CD14-positive monocyte (primary cell): ENCODE measurements around the gene RALBP1. TPM values are rescaled to one million over a fixed set of nuclear protein-coding genes. Genes with fewer than 3 reads are reported as not detected.
"Not testable (repeated sequence)": the region's sequence is repeated elsewhere in the genome, so short reads cannot be mapped to it uniquely, and the experiment has no call there.

ENCODE experiments used
- DNase-seq, 3 donors: peaks; one replicate each; pipeline ENCODE4 v3.0.0-alpha.2; 2011 to 2022
- H2AFZ ChIP-seq: 2 replicates; pipeline ENCODE4 v1.6.0; 2012; ENCODE audit warnings: mild to moderate bottlenecking, low read depth, low read length, inconsistent platforms; ENCODE audit not compliant: insufficient read depth, poor library complexity, severe bottlenecking
- H3K27ac ChIP-seq, 2 donors: 1 replicate in 1 of 2; 2 replicates in 1 of 2; pipeline ENCODE4 v1.5.1; 2012 to 2013; ENCODE audit warnings: low read length in 2 of 2, control low read depth in 1 of 2, inconsistent platforms in 1 of 2, low read depth in 1 of 2, mild to moderate bottlenecking in 1 of 2
- H3K27me3 ChIP-seq, 2 donors: one replicate each; pipeline versions ENCODE4 v1.6.0 to v1.6.1; 2011 to 2013; ENCODE audit warnings: low read length in 2 of 2; ENCODE audit not compliant: control insufficient read depth in 2 of 2, insufficient read depth in 2 of 2
- H3K36me3 ChIP-seq, 2 donors: replicated peaks in 1 of 2; 1 replicate in 1 of 2; 2 replicates in 1 of 2; pipeline versions ENCODE4 v1.5.1 to v1.6.1; 2012 to 2013; ENCODE audit warnings: low read length in 2 of 2, control low read depth in 1 of 2, inconsistent platforms in 1 of 2, mild to moderate bottlenecking in 1 of 2; ENCODE audit not compliant: insufficient read depth in 2 of 2, control insufficient read depth in 1 of 2
- H3K4me1 ChIP-seq, 2 donors: 1 replicate in 1 of 2; 2 replicates in 1 of 2; pipeline versions ENCODE4 v1.5.1 to v1.6.1; 2012 to 2013; ENCODE audit warnings: low read length in 2 of 2, control low read depth in 1 of 2, inconsistent platforms in 1 of 2, mild to moderate bottlenecking in 1 of 2, moderate library complexity in 1 of 2; ENCODE audit not compliant: insufficient read depth in 2 of 2, control insufficient read depth in 1 of 2
- H3K4me2 ChIP-seq: replicated peaks from 2 replicates; pipeline ENCODE3; 2012; ENCODE audit warnings: low read length, moderate library complexity, mild to moderate bottlenecking; ENCODE audit not compliant: poor library complexity, severe bottlenecking; ENCODE audit errors: extremely low read depth
- H3K4me3 ChIP-seq, 3 experiments: fragments of 200-600 bp in 1 of 3; sonication (generic) in 1 of 3; replicated peaks in 1 of 3; 1 replicate in 2 of 3; 2 replicates in 1 of 3; pipeline ENCODE4 v1.5.1; 2011 to 2013; ENCODE audit warnings: low read length in 3 of 3, mild to moderate bottlenecking in 3 of 3, control low read depth in 2 of 3, low read depth in 2 of 3, inconsistent platforms in 1 of 3, moderate library complexity in 1 of 3
- H3K79me2 ChIP-seq: 2 replicates; pipeline ENCODE4 v1.6.0; 2012; ENCODE audit warnings: mild to moderate bottlenecking, control low read depth, inconsistent platforms, low read length, moderate library complexity; ENCODE audit not compliant: insufficient read depth
- H3K9ac ChIP-seq: 2 replicates; pipeline ENCODE4 v1.6.0; 2017; ENCODE audit warnings: low read length, mild to moderate bottlenecking; ENCODE audit not compliant: insufficient read depth, poor library complexity, severe bottlenecking
- H3K9me3 ChIP-seq, 2 donors: replicated peaks in 1 of 2; 1 replicate in 1 of 2; 2 replicates in 1 of 2; pipeline versions ENCODE4 v1.5.1 to v1.6.1; 2012 to 2013; ENCODE audit warnings: low read length in 2 of 2, control low read depth in 1 of 2; ENCODE audit not compliant: control insufficient read depth in 1 of 2, insufficient read depth in 1 of 2
- H4K20me1 ChIP-seq: 2 replicates; pipeline ENCODE4 v1.6.0; 2012; ENCODE audit warnings: mild to moderate bottlenecking, low read length, control low read depth, moderate library complexity; ENCODE audit not compliant: insufficient read depth
- H3K27ac Mint-ChIP-seq, 7 donors: one replicate each; pipeline ENCODE4 v1.8.0; 2020; ENCODE audit warnings: mild to moderate bottlenecking in 7 of 7, mixed read lengths in 7 of 7, moderate library complexity in 6 of 7, inconsistent platforms in 2 of 7
- H3K27me3 Mint-ChIP-seq, 3 donors: one replicate each; pipeline ENCODE4 v1.8.0; 2021 to 2022; ENCODE audit warnings: low read depth in 3 of 3, mild to moderate bottlenecking in 3 of 3, mixed read lengths in 3 of 3, moderate library complexity in 3 of 3, inconsistent platforms in 1 of 3
- H3K36me3 Mint-ChIP-seq, 2 donors: one replicate each; pipeline ENCODE4 v1.8.0; 2020; ENCODE audit warnings: mixed read lengths in 2 of 2, inconsistent platforms in 1 of 2, mild to moderate bottlenecking in 1 of 2
- H3K4me1 Mint-ChIP-seq: one replicate; pipeline ENCODE4 v1.8.0; 2020; ENCODE audit warnings: mild to moderate bottlenecking, mixed read lengths
- H3K4me3 Mint-ChIP-seq, 2 donors: one replicate each; pipeline ENCODE4 v1.8.0; 2020; ENCODE audit warnings: mild to moderate bottlenecking in 2 of 2, mixed read lengths in 2 of 2, moderate library complexity in 1 of 2
- H3K9me3 Mint-ChIP-seq, 7 donors: one replicate each; pipeline ENCODE4 v1.8.0; 2020 to 2022; ENCODE audit warnings: mixed read lengths in 7 of 7, mild to moderate bottlenecking in 6 of 7, moderate library complexity in 6 of 7, inconsistent platforms in 2 of 7
- CTCF ChIP-seq: fragments of 200-600 bp; IDR thresholded peaks from one replicate; pipeline ENCODE4 v1.8.0; 2022; ENCODE audit warnings: antibody characterized with exemption, mild to moderate bottlenecking
- WGBS: methylation state at CpG from one replicate; pipeline ENCODE4 v1.1.5; 2013; ENCODE audit warnings: missing lambda C conversion rate; ENCODE audit not compliant: insufficient coverage; 5-methylcytosine and 5-hydroxymethylcytosine counted together
- intact Hi-C, 2 donors: fragments of 100-400 bp; cut with micrococcal nuclease; formaldehyde crosslinking; loops; one replicate each; pipeline versions ENCODE4 v1.15.0 to v1.15.1; 2023
- polyA plus RNA-seq, 3 donors: library from polyadenylated mRNA; depleted of rRNA in 1 of 3; unstranded in 2 of 3; stranded (reverse) in 1 of 3; fragments of 300-500 nt in 2 of 3; fragments of >200 nt in 1 of 3; fragmentation: Illumina TruSeq in 2 of 3; gene quantifications; 1 replicate in 2 of 3; 2 replicates in 1 of 3; pipeline ENCODE4 v1.2.3, GENCODE V29; 2012 to 2021

RALBP1 gene
- polyA plus RNA-seq, 3 donors: 21.5 to 36.0 (median 32.8) TPM

DNA sequence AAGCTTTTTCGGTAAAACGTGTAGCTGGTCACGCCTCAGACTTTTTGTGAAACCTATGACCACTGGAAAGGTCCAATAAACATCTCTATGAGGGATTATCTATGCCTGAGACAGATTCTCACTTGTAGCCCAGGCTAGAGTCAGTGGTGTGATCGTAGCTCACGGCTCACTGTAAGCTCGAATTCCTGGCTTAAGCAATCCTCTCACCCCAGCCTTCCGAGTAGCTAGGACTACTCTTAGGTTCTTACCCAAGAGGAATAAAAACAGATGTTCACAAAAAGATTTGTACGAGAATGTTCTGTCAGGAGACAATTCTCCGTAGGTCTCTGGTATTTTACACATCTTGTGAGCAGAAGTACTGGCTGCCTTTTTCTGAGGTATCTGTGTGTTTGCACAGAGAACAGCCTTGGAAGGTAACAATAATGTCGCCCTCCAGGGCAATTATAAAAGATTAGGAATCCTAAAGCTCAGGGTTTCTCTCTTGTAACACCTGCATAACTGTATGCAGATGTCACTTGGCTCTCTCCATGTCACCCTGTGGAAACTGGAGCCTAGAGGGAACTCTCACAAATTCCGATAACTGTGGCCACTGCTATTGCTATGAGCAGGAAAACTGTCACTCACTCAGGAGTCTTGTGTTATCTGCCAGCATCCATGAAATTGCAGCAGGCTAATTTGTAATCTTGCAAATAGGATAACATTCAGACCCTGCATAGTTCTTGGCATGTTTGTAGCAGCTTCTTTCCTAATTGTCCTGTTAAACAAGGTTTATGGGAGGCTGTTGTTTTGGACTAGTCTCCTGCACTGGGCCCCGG is 25.5 kb upstream of the RALBP1 start:
- Mint-ChIP-seq H3K36me3 (no peaks in the 10 kb centered on the region), H3K27me3 (peaks cover 0 to 3% (median 1%) of the 10 kb centered on the region in 3 donors), H3K4me3 (no peak overlapping the region), H3K4me1 (no peaks in the 10 kb centered on the region), H3K9me3 (peaks cover 10 to 29% (median 25%) of the 10 kb centered on the region in 7 donors), H3K27ac (no peak overlapping the region)
- no peak overlapping the region for H3K4me2 ChIP-seq
- H3K4me3 ChIP-seq: no peak overlapping the region
- no peaks in the 10 kb centered on the region for H3K36me3 ChIP-seq
- peaks cover 7 to 25% of the 10 kb centered on the region in 2 donors for H3K9me3 ChIP-seq
- no peak for TF ChIP-seq CTCF
- H3K4me1 ChIP-seq: no peaks in the 10 kb centered on the region
- H3K9ac ChIP-seq: no peak overlapping the region
- WGBS: 93% methylated on average over 6 of the region's 12 CpGs
- no peaks in the 10 kb centered on the region for H3K79me2 ChIP-seq
- H2AFZ ChIP-seq: no peak overlapping the region
- H4K20me1 ChIP-seq: no peaks in the 10 kb centered on the region
- no peak for DNase-seq
- intact Hi-C loops: no loop called here
- no peak overlapping the region for H3K27ac ChIP-seq
- no peaks in the 10 kb centered on the region for H3K27me3 ChIP-seq

DNA sequence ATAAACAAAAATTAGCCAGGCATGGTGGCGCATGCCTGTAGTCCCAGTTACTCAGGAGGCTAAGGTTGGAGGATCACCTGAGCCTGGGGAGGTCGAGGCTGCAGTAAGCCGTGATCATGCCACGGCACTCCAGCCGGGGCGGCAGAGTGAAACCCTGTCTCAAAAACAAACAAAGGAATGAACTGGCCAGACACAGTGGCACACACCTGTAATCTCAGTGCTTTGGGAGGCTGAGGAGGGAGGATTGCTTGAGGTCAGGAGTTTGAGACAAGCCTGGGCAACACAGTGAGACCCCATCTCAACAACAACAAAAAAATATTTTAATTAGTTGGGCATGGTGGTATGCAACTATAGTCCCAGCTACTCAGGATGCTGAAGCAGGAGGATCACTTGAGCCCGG is 24.4 kb upstream of the RALBP1 start:
- H3K27ac Mint-ChIP-seq, H3K36me3 ChIP-seq, H3K36me3 Mint-ChIP-seq, H3K9ac ChIP-seq, intact Hi-C loops, H4K20me1 ChIP-seq, H3K4me3 Mint-ChIP-seq, H3K4me1 Mint-ChIP-seq, DNase-seq, H3K4me1 ChIP-seq, H2AFZ ChIP-seq, H3K27me3 ChIP-seq, H3K79me2 ChIP-seq, H3K4me3 ChIP-seq, H3K27ac ChIP-seq, H3K27me3 Mint-ChIP-seq, H3K4me2 ChIP-seq: not testable (repeated sequence)
- peaks cover 10 to 40% (median 34%) of the 10 kb centered on the region in 7 donors for H3K9me3 Mint-ChIP-seq
- WGBS: 100% methylated on average over 4 of the region's 7 CpGs
- H3K9me3 ChIP-seq: peaks cover 15 to 28% of the 10 kb centered on the region in 2 donors
